HG03571 (cell line): ENCODE data around the gene GCN1.

Experiments
- ATAC-seq: cut with Tn5 transposase; IDR thresholded peaks from one replicate; pipeline ENCODE4 v1.9.1; 2021; ENCODE audit not compliant: unreplicated experiment

The GCN1 gene

DNA sequence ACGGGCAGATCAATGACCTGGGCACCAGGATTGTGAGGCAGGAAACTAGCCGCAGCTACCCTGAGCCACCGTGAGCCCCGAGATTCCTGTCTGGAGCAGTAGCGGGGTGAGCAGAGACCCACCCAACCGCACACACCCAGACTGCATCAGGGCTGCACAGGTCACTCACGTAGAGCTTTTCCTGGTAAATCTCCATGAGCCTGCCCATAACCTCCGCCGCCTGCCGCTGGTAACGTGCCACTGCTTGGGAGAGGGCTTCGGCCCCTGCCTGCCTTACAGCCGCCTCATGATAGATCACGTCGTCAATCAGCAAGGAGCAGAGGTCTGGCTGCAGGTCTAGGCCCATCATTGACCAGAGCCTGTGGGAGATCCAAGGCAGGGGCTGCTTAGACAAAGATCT is 39.4 kb downstream of the GCN1 start:
- ATAC-seq = no peak

GRCh38 chr12:120150919-120151525 is 43.5 kb downstream of the GCN1 start:
- ATAC-seq = no peak

DNA sequence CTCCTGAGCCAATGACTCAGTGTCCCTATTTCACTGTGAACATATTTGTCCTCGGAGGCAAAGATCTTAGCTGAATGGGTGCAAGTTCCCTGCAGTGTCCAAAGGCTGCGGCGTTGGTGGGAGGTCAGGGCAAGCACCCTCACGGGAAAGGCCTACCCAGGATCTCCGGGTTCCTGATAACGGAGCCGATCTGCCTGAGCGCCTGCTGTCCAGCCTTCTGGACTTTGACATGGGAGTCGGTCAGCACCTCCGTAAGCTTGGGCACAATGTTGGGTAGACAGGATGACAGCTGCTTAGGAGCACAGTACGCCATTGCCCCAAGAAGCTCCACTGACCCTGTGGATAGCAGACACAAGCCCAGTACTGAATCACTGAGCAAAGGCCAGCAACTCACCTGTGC is 46.5 kb downstream of the GCN1 start:
- ATAC-seq = no peak

DNA sequence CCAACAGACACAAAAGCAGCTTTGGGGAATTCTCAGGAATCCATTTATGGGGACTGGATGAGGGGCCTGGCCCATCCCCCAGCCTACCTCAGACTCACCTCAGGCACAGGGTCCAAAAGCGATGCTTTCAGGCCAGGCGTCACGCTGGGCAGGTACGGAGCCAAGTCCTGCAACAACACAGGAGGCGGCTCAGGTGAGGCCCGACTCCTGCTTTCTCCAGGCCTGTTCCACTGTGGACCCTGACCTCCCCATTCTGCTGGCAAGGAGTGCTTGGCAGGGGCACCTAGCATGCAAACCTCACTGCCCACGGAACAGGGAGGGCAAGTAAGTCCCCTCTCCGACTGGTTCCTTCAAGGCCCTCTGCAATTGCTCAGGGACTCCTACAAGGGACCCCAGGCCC is 49.4 kb downstream of the GCN1 start:
- ATAC-seq = no peak

DNA sequence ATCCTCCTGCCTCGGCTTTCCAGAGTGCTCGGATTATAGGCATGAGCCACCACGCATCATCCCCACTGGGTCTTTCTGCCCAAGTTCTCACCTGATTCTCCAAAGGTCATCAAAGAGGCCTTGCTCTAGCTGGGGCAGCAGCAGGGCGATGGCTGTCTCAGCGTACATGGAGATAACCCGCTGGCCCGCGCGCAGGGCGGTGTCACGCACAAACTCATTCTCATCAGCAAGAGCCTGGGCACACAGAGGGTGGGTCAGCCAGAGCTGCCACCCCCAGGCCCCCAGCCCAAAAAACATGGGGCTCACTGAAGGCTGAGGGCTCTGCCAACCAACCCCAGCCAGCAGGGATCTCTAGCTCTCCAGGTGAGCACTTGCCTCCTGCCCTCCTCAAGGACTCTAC is 50.3 kb downstream of the GCN1 start:
- no peak for ATAC-seq

GRCh38 chr12:120142231-120142877 is 52.2 kb downstream of the GCN1 start:
- ATAC-seq = no peak

- ATAC-seq = no peak
Observed at GRCh38 chr12:120141336-120141735, 53.2 kb downstream of the GCN1 start.

DNA sequence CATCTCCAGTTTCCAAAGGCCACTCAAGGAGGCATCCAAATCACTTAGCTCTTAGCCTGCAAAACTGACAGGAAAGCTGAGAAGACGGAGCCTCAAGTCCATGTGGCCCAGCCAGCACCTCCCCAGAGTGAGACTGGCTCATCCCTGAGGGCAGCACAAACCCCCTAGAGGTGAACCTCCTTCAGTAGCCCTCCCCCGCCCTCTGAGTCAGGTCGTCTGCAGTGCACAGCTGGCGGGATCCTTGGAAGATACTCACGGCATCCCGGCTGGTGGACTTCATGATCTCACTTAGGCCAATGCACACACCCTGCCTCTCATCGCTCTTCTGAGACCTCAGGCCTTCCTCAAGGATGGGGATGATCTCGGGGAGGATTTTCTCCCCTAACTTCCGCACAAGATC is 53.9 kb downstream of the GCN1 start:
- no peak for ATAC-seq

GRCh38 chr12:120139958-120140357 is 54.6 kb downstream of the GCN1 start:
- ATAC-seq = no peak

GRCh38 chr12:120138366-120138765 is 56.1 kb downstream of the GCN1 start:
- no peak for ATAC-seq

DNA sequence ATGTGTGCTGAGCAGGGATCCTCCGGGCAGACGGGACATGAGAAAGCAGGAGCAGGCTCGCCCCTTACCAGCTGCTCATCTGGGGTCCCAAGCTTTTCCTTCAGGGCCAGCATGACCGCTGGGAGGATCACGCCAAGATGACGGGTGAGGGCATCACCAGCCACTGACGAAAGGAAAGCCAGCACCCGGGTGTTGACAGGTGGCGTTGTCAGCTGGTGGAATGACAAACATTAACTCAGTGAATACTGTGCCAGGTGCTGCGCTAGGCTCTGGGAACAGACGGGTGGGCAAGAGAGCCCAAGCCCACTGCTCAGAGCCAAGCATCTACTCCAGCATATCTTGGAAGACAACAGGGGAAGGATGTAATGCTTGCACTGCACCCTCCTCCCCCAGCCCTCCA is 56.7 kb downstream of the GCN1 start:
- no peak for ATAC-seq

DNA sequence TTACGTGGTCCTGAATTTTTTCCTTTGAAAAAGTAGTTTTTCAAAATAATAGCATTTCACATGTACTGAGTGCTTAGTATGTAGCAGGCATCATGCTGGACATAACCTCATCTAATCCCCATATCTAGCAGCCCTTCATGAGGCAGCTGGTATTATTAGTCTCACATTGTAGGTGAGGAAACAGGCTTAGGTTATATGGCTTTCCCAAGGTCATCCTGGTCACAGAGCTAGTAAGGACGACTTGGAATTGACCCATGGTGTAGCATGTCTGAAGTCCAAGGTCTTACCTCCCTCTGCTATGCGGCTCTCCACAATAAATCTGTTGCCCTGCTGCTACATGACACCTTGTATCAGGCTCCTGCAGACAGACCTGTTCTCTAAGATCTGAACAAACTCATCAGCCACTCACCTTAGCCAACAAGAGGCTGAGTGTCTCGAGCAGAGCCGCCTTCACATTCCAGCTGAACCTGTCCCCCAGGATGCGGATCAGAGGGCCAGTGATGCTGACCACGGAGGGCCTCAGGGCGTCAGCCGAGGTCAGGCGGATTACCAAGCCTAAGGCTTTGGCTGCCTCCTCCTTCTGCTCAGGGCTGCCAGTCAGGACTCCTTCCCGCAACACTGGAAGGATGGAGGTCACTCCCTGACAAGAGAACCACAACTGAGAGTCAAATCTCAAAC is 58.3 kb downstream of the GCN1 start:
- ATAC-seq = no peak

DNA sequence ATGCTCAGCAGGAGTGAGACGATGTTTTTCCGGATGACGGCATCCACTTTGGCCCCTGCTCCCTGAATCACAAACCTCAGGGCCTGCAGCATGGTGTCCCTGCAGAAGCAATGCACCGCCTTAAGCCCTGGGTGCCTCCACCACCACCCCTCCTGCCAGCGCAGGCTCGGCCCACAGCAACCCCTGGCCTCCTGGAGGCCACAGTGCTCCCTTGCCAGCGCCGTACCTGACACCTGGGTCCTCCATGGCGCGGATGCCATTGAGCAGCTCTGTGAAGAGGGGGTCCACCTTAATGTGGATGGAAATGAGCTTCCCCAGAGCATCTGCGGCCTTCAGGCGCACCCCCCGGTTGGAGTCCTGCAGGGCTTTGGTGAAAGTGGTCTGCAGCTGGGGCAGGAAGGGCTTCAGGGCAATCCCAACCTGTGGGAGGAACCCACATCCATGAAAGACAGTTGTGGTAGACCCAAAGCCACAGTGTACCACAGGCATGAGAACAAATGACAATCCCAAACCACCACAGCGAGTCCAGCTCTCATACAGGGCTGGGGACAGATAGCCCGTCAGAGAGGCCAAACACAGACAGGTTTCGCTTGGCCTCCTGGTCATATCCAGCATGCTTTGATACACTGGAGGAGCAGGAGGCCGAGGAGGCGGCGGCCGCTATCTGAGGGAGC is 60.1 kb downstream of the GCN1 start:
- ATAC-seq = no peak

GRCh38 chr12:120132863-120133385 is 61.6 kb downstream of the GCN1 start:
- peak; percentile 87 for ATAC-seq

DNA sequence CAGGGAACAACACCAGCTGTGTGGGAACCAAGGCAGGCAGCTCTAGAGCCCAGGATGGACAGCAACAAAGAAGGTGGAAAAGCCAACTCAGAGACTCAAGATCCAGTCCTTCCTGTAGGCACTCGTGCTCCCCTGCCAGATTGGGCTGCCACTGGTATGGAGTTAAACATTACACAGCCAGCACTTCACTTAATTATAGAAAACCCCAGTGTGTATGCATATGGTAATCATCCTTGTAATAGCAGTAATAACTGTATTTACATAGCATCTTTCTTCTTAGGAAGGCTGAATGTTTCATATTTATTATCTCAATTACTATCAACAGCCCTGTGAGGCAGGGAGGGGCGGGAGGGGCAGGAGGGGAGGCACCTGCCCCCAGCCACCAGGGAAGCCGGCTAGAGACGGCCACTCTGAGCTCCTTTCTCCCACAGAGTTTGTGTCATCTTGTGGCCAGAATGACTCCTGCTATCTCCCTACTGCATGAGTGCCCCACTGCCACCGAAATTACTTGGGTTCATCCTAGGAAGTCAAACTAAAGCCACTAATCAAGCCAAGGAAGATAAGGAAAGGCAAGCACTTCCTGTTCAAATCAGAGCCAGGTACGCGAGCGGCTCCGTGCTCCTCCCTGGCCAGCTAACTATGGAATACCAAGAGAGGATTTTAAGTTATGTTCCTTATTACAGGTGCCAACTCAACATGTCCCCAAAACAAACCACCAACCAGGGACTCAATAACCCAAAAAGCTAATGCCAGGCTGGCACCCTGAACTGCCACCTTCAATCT is 62.3 kb downstream of the GCN1 start:
- no peak for ATAC-seq

- no peak for ATAC-seq
Observed at GRCh38 chr12:120131116-120131515, 63.4 kb downstream of the GCN1 start.

GRCh38 chr12:120130011-120130410 is 64.5 kb downstream of the GCN1 start:
- no peak for ATAC-seq

DNA sequence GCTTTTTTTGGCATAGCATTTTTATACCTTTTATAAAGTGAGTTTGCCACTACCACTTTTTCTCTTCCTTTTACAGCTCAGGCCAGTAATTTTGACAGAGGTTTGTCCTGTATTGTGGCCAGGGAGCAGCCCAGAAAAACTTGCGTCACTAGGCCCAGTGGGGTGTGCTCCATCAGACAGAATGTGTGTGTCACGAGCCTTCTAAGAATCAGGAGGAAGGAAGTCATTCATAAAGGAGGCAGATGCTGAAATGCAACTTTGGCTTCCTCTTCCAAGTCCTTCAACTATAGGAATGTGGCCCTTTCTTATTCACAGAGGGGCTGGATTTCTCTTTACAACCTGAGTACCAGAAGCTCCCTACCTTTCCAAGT is 67.9 kb downstream of the GCN1 start:
- no peak for ATAC-seq

DNA sequence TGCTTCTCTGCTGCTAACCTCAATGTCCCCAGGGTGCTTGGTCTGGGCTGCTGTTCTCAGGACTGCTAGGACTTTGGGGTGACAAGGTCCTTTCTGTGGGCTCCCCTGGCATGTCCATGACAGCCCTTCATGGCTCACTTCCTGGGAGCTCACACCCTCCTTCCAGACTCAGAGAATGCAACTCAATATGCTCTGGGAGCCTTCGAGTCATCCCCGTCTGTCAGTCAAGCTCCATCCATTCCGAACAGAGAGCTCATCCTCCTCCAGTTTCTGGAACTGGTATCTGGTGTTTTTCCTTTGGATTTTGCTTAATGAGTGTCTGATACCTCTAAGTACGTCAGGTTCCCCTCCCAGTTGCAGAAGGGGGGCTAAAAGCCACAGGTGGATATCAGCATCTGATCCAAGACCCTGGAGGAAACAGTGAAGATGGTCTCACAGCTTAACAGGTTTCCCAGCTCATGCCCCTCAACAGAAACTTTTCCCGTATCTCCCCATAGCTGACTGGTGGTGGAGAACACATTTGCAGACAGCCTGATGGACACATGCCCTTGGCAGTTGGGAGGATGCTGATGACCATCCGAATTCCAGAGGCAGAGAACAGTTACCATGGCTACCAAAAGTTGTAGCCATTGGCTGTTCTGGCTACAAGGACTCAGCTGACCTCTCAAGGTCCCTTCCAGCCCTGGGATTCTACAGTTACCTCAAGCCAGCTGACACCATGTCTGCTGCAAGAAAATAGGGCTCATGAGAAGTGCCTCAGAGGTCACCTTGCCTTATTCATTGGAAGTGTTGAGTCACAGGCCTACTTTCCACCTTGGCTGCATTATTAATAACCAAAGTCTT is 68.5 kb downstream of the GCN1 start:
- ATAC-seq = no peak

DNA sequence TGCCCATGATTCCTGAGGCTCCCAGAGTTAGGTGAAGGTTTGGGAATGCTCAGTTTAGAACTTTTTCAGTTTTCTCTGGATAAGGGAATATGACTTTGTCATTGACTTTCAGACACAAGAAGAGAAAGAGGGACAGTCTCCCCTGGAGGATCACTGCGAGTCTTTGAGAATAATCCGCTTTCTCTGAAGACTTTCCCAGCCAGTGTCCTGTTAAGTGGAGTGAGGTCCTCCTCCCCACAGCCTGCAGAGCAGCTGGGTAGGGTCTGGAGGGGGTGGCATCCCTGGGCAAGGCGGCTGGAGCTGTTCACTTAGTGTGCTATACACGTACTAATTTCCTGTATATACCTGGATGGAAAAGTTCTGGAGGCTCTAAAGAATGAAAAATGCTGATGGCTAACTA is 69.5 kb downstream of the GCN1 start:
- no peak for ATAC-seq
